K562 treated with DMSO at 1 percent for 24 hours (cell line): ENCODE data around the gene LHX3. TPM values are rescaled to one million over a fixed set of nuclear protein-coding genes. Genes with fewer than 3 reads are reported as not detected.

Experiments
- total RNA-seq: library from RNA; unstranded; fragments of 300-600 nt; gene quantifications from 2 replicates; pipeline ENCODE4 v1.2.3, GENCODE V29; 2022; ENCODE audit warnings: low read depth; ENCODE audit not compliant: insufficient read depth

The LHX3 gene
- not detected in 2 replicates for total RNA-seq

DNA sequence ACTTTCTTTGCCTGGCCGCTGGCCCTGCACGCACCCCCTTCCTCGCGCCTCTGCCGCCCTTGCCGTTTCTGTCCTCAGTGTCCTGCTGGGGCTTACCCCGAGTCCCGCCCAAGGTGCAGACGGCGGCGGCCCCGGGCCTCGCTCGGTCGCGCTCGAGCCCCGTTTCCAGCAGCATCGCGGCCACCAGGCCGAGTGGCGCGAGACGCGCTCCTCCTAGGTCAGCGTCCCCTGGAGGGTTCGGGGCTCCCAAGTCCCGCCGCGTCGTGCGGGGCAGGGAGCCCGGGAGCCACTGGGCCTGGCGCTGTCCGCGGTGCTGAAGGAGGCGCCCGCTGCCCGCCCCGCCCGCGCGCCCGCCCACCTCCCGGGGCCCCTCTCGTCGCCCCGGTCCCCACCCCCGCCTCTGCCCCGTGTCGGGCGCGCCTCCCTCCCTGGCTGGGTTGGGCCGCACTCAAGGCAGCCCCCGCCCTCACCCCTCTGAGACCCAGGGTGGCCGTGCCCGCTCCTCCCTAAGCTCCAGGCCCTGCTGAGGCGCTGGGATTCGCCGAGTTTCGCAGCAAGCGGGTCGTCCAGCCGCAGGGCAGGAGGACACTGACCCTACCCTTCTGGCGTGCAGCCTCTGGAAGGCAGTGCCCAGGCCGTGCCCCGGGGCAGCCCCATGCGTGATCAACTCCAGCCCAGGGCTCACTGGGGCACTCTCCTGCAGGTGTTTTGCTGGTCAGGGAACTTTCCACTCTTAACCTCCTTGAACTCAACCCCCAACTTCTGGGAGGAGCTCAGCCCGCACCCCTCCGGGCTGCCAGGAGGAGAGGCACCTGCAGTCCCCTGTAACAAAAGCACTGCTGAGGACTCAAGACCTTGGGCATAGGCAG lies at the start of gene LHX3:
LHX3 (minus strand) TSS at position 291 of the 869 bp plus-strand sequence; CDS start at position 175, 116 bp downstream.

DNA sequence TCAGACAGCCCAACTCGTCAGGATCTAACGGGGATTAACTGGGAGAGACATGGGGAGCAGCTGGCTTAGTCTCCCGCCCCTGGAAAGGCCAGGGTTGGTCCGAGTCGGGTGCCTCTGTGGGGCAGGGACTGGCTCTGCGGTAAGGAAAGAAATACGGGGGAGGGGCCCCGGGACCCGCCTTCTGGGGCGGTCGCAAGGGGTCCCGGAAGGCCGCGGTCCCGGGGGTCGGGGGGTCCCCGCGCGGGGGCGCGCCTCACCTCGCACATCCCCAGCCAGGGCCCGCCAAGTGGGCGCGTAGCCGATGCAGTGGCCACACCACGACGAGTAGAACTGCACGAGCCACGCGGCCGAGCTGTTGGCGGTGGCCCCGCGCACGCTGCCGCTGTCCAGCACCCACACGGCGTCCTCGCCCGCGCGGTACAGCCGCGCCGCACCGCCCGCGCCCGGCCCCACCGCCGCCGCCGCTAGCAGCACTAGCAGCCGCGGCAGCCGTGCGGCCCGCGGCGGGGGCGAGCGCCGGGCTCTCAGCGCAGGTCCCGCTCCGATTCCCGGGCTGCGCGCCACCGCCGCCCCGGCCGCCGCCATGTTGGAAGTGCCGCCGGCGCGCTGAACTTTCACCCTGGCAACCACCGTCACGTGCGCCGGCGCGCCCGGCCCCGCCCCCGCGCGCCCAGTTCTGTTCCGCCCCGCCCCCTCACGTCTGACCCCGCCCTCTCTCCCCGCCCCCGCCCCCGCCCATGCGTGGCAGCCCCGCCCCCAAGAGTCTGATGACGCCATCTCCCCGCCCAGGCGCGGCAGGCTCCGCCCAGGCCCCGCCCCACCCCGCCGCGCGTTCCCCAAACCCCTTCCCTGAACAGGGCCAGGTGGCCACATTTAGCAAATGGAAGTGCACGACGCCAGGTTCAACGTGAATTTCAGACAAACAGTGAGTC lies 40.6 kb upstream of the LHX3 start, which contains the start of gene QSOX2:
QSOX2 (minus strand) TSS at position 594 of the 932 bp plus-strand sequence; CDS start at position 585, 9 bp downstream.

Other genes starting within 250 kb of the LHX3 start
- gene UBAC1, start 243.8 kb downstream of the LHX3 start, total RNA-seq: 243 and 269 TPM in 2 replicates
- gene NACC2, start 109.8 kb downstream of the LHX3 start, total RNA-seq: 10.8 and 11.2 TPM in 2 replicates
- gene TMEM250, start 86.3 kb downstream of the LHX3 start, total RNA-seq: 73.1 and 83.9 TPM in 2 replicates
- gene QSOX2, start 40.7 kb upstream of the LHX3 start, total RNA-seq: 14.6 and 14.9 TPM in 2 replicates
- gene CCDC187, start 99.0 kb upstream of the LHX3 start, total RNA-seq: 0.08 TPM in 1 of 2 replicates, not detected in the other
- gene GPSM1, start 122.4 kb upstream of the LHX3 start, total RNA-seq: 18.8 and 19.4 TPM in 2 replicates
- gene DNLZ, start 158.6 kb upstream of the LHX3 start, total RNA-seq: 23.4 and 26.0 TPM in 2 replicates
- gene CARD9, start 168.5 kb upstream of the LHX3 start, total RNA-seq: 17.8 and 22.3 TPM in 2 replicates
- 10.4 and 10.8 TPM in 2 replicates for gene SNAPC4, start 195.0 kb upstream of the LHX3 start, total RNA-seq
- gene ENTR1, start 205.5 kb upstream of the LHX3 start, total RNA-seq: 39.8 and 47.3 TPM in 2 replicates
- gene PMPCA, start 205.5 kb upstream of the LHX3 start, total RNA-seq: 68.8 and 70.7 TPM in 2 replicates
- 14.4 TPM in 2 replicates for gene INPP5E, start 234.7 kb upstream of the LHX3 start, total RNA-seq